SH-SY5Y (cell line): ENCODE data around the gene TBC1D13.

Source experiments
- GATA2 ChIP-seq: IDR thresholded peaks from 2 replicates; pipeline ENCODE4 v1.6.1; 2011; ENCODE audit warnings: mild to moderate bottlenecking, low read depth, low read length
- GATA3 ChIP-seq: IDR thresholded peaks from 2 replicates; pipeline ENCODE4 v1.6.1; 2011; ENCODE audit warnings: low read depth, mild to moderate bottlenecking, low read length, moderate library complexity

GRCh38 chr9:128836509-128837145 is 49.6 kb downstream of the TBC1D13 start:
- no peak for TF ChIP-seq GATA2
- TF ChIP-seq GATA3, result no peak
